ENCODE results near the gene USP25. TPM values are rescaled to one million over a fixed set of nuclear protein-coding genes. Genes with fewer than 3 reads are reported as not detected.
"Not testable (repeated sequence)": the region's sequence is repeated elsewhere in the genome, so short reads cannot be mapped to it uniquely, and the experiment has no call there.

USP25 gene
- total and polyA plus RNA-seq, 4 donors, result 14.6 to 148 (median 32.1) TPM

DNA sequence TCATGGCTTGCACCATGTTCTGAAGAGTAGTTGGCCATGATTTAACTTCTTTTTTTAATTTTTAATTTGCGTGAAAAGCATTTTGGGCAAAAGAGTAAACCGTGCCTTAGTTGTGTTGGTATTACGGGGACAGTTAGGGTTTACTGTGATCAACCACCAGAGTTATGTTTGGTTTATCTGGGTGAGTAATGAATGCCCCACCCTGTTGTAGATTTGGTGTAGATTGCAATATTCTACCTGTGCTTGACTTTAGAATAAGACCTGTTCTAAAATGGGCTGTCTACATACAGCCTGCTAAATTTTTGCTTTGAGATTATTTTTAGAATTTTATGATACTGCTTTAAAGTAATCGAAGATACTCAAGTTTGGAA, 1.4 kb downstream of the USP25 start:
- Histone ChIP-seq H3K9ac (ENCODE audit: insufficient read depth in 1 of 2, low read length in 2 of 2) (peak overlapping the region in 1 of 2 donors; percentile 97), H3K27me3 (ENCODE audit: control insufficient read depth in 3 of 3, insufficient read depth in 3 of 3, low read length in 2 of 3) (no peaks in the 10 kb centered on the region), H3K27ac (ENCODE audit: low read depth in 1 of 2, low read length in 1 of 2) (peak overlapping the region in 1 of 2 donors; percentile 99), H3K4me3 (peak overlapping the region; percentile 39), H3K9me3 (ENCODE audit: control insufficient read depth in 4 of 4, insufficient read depth in 3 of 4, low read length in 3 of 4) (no peaks in the 10 kb centered on the region), H3K4me1 (ENCODE audit: control insufficient read depth in 5 of 5, insufficient read depth in 5 of 5, low read length in 5 of 5) (peaks cover 0 to 17% (median 4%) of the 10 kb centered on the region in 5 donors), H3K36me3 (ENCODE audit: control insufficient read depth in 4 of 4, insufficient read depth in 4 of 4, low read length in 4 of 4) (no peaks in the 10 kb centered on the region)
- DNase-seq (peak in 1 of 3 donors; percentile 18), ATAC-seq (ENCODE audit: insufficient read depth, low FRiP score) (no peak)
- TF ChIP-seq CTCF (IDR thresholded peaks at IDR 0.05; ENCODE audit: control extremely low read depth, extremely low read depth), result no peak
- 11 to 20% methylated on average over 4 of the region's 4 CpGs for WGBS, 2 donors

DNA sequence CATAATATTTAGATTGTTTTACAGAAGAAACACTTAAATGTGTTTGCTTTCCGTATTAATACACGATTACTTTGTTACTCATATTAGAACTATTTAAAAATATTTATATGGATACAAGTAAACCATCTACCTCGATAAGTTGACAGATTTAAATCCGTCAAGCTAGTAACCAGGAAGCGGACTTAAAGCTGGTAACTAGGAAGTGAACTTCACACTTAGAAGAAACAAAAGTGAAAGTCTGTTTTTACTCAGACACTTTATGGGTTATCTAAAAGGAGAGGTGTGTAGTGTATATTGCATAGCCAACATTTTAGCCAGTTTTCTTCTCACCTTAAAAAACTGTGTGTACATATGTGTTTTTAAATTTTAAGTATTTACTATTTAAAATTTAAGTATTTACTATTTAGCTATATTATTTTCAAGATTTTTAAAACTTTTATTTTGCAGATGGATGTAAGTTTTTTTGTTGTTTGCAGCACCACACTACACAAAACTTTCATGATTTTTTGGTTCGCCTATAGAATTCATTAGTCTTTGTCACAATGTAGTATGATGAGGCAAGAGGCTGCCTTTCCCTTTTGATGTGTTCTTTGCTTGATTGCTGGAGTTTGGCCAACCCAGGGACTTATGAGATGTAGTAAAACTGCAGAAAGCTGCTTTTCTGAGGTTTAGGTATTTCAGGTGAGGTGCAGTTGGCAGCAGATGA, 2.7 kb downstream of the USP25 start:
- Histone ChIP-seq H3K27me3 (ENCODE audit: control insufficient read depth in 3 of 3, insufficient read depth in 3 of 3, low read length in 2 of 3) (no peaks in the 10 kb centered on the region), H3K4me3 (no peak overlapping the region), H3K36me3 (ENCODE audit: control insufficient read depth in 4 of 4, insufficient read depth in 4 of 4, low read length in 4 of 4) (no peaks in the 10 kb centered on the region), H3K9ac (ENCODE audit: insufficient read depth in 1 of 2, low read length in 2 of 2) (peak overlapping the region in 1 of 2 donors; percentile 64), H3K27ac (ENCODE audit: low read depth in 1 of 2, low read length in 1 of 2) (no peak overlapping the region), H3K9me3 (ENCODE audit: control insufficient read depth in 4 of 4, insufficient read depth in 3 of 4, low read length in 3 of 4) (no peaks in the 10 kb centered on the region), H3K4me1 (ENCODE audit: control insufficient read depth in 5 of 5, insufficient read depth in 5 of 5, low read length in 5 of 5) (peaks cover 0 to 17% (median 4%) of the 10 kb centered on the region in 5 donors)
- TF ChIP-seq CTCF (IDR thresholded peaks at IDR 0.05; ENCODE audit: control extremely low read depth, extremely low read depth), result no peak
- 10 to 12% methylated on average over 6 of the region's 6 CpGs for WGBS, 2 donors
- peak in 2 of 3 donors; percentile 62 to 75 for DNase-seq
- ATAC-seq (ENCODE audit: insufficient read depth, low FRiP score), result no peak

GRCh38 chr21:15732996-15733329, 3.2 kb downstream of the USP25 start:
- WGBS, 2 donors, result 17 to 22% methylated on average over 3 of the region's 3 CpGs
- no peak overlapping the region for H3K27ac ChIP-seq (ENCODE audit: low read depth in 1 of 2, low read length in 1 of 2)
- peaks cover 0 to 17% (median 4%) of the 10 kb centered on the region in 5 donors for H3K4me1 ChIP-seq (ENCODE audit: control insufficient read depth in 5 of 5, insufficient read depth in 5 of 5, low read length in 5 of 5)
- no peaks in the 10 kb centered on the region for H3K9me3 ChIP-seq (ENCODE audit: control insufficient read depth in 4 of 4, insufficient read depth in 3 of 4, low read length in 3 of 4)
- TF ChIP-seq CTCF (IDR thresholded peaks at IDR 0.05; ENCODE audit: control extremely low read depth, extremely low read depth), result no peak
- no peak overlapping the region for H3K4me3 ChIP-seq
- ATAC-seq (ENCODE audit: insufficient read depth, low FRiP score) (no peak), DNase-seq (no peak)
- H3K9ac ChIP-seq (ENCODE audit: insufficient read depth in 1 of 2, low read length in 2 of 2), result no peak overlapping the region
- no peaks in the 10 kb centered on the region for H3K27me3 ChIP-seq (ENCODE audit: control insufficient read depth in 3 of 3, insufficient read depth in 3 of 3, low read length in 2 of 3)
- no peaks in the 10 kb centered on the region for H3K36me3 ChIP-seq (ENCODE audit: control insufficient read depth in 4 of 4, insufficient read depth in 4 of 4, low read length in 4 of 4)

DNA sequence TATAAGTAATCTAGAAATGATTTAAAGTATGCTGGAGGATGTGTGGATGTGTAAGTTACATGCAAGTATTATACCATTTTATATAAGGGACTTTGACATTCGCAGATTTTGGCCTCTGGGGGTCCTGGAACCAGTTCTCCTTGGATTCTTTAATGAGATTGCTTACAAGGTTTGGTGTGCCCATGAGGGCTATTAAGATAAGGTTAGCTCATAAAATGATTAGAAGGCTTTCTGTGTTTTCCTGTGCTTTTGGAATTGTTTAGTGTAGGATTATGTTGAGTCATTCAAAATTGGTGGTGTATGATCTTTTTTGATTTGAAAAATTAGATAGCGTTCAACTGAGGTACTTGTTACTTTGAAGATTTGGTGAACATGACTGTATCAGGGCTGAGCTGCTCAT, 5.6 kb downstream of the USP25 start:
- H3K9me3 ChIP-seq (ENCODE audit: control insufficient read depth in 4 of 4, insufficient read depth in 3 of 4, low read length in 3 of 4), result no peaks in the 10 kb centered on the region
- 90 to 91% methylated on average over 2 of the region's 2 CpGs for WGBS, 2 donors
- no peak for DNase-seq
- H3K27me3 ChIP-seq (ENCODE audit: control insufficient read depth in 3 of 3, insufficient read depth in 3 of 3, low read length in 2 of 3), result no peaks in the 10 kb centered on the region
- H3K4me1 ChIP-seq (ENCODE audit: control insufficient read depth in 5 of 5, insufficient read depth in 5 of 5, low read length in 5 of 5), result peaks cover 2 to 19% (median 10%) of the 10 kb centered on the region in 5 donors
- no peak overlapping the region for H3K4me3 ChIP-seq
- H3K9ac ChIP-seq (ENCODE audit: insufficient read depth in 1 of 2, low read length in 2 of 2), result no peak overlapping the region
- no peaks in the 10 kb centered on the region for H3K36me3 ChIP-seq (ENCODE audit: control insufficient read depth in 4 of 4, insufficient read depth in 4 of 4, low read length in 4 of 4)
- H3K27ac ChIP-seq (ENCODE audit: low read depth in 1 of 2, low read length in 1 of 2), result no peak overlapping the region
- TF ChIP-seq CTCF (IDR thresholded peaks at IDR 0.05; ENCODE audit: control extremely low read depth, extremely low read depth), result no peak
- no peak for ATAC-seq (ENCODE audit: insufficient read depth, low FRiP score)

DNA sequence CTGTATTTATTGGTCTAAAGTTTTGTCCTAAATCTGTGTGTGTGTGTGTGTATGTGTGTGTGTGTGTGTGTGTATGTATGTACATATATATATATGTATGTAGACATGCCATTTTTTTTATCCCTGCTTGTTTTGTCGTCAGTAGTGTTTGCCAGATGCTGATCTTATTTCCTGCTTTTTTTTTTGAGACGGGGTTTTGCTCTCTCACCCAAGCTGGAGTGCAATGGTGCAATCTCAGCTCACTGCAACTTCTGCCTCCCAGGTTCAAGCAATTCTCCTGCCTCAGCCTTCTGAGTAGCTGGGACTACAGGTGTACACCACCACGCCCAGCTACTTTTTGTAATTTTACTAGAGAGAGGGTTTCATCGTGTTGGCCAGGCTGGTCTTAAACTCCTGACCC, 6.1 kb downstream of the USP25 start:
- H3K4me1 ChIP-seq (ENCODE audit: control insufficient read depth in 5 of 5, insufficient read depth in 5 of 5, low read length in 5 of 5), result peaks cover 2 to 20% (median 10%) of the 10 kb centered on the region in 5 donors
- H3K9ac ChIP-seq (ENCODE audit: insufficient read depth in 1 of 2, low read length in 2 of 2); ATAC-seq (ENCODE audit: insufficient read depth, low FRiP score); H3K9me3 ChIP-seq (ENCODE audit: control insufficient read depth in 4 of 4, insufficient read depth in 3 of 4, low read length in 3 of 4); H3K27ac ChIP-seq (ENCODE audit: low read depth in 1 of 2, low read length in 1 of 2); DNase-seq; H3K27me3 ChIP-seq (ENCODE audit: control insufficient read depth in 3 of 3, insufficient read depth in 3 of 3, low read length in 2 of 3); H3K36me3 ChIP-seq (ENCODE audit: control insufficient read depth in 4 of 4, insufficient read depth in 4 of 4, low read length in 4 of 4); H3K4me3 ChIP-seq: not testable (repeated sequence)
- WGBS, 2 donors, result 30 to 33% methylated on average over 4 of the region's 4 CpGs

Measured in lung (tissue), 12 donors.